Activated effector memory CD4-positive, alpha-beta T cell treated with Interleukin-2 at 50 U/mL for 16 hours (primary cell): ENCODE measurements around the gene PROP1.
"Not testable (repeated sequence)": the region's sequence is repeated elsewhere in the genome, so short reads cannot be mapped to it uniquely, and the experiment has no call there.

Source experiments
- DNase-seq: peaks from one replicate; pipeline ENCODE4 v3.0.0-alpha.2; 2020

PROP1 gene

DNA sequence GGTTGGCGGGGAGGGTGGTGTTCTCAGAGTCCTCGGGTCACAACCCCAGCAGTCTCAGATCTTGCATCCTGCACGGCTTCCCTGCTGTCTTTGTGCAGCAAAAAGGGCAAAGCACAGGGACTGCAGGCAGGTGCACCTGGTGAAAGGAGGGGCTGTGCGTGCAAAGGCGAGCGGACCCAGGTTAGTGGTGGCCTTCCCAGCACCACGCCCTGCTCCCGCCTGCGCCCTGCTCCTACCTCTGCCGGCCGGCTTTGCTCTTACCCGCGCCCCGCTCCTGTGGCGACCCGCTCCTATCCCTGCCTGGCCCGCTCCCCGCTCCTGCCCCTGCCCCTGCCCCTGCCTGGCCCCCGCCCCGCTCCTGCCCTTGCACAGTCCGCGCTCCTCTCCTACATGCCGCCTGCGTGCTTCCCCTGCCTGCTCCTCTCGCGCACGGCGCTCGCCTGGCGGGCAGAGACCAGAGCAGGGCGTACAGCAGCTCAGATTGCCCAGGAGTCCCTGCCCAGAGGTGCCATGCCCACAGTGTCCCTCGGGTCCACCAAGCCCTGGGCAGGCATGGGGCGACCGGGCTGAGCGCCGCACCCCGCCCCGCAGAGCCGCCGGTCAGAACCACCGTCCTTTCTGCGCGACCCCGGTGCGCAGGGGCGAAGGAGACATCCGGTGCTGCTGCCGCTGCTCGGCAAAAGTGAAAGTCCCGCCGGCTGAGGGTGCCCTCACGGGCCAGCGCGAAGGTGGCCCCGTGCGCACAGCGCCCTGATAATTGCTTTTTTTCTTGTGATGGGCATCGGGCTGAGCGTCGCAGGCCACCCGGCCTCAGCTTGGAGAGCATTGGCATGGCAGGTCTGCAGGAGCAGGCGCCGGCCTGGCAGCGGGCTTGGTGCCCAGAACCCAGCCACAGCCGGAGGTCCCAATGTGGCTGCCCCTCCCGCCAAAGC lies 52.0 kb downstream of the PROP1 start:
- peak; percentile 33 for DNase-seq

DNA sequence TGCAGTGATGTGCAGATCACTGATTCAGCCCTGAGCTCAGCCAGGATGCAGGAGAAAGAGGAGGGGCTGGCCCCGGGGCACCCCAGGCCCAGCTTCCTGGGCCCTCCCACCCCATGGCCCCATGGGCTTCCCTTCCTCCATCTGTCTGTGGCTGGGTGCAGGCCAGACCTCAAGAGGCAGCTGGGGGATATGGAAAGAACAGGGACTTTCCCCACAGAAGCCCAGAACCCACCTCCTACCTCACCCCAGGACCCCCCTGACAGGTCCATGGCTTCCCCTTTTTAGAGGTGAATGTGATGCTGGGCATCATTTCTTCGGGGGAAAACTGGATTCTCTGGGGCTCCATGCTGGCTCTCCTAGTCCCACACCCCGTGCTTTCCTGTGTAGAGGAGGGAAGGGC lies 53.1 kb downstream of the PROP1 start:
- DNase-seq = not testable (repeated sequence)
